ENCODE measurements around the gene WDR72. TPM values are rescaled to one million over a fixed set of nuclear protein-coding genes. Genes with fewer than 3 reads are reported as not detected.
"Not testable (repeated sequence)": the region's sequence is repeated elsewhere in the genome, so short reads cannot be mapped to it uniquely, and the experiment has no call there.

Gene WDR72
- total RNA-seq, 1 donor from 2014 or later: 0.14 TPM

GRCh38 chr15:53555226-53555625, 204.2 kb downstream of the WDR72 start:
- no peaks in the 10 kb centered on the region for H4K20me1 ChIP-seq (ENCODE audit: insufficient read depth, low read length)
- H3K79me2 ChIP-seq (ENCODE audit: insufficient read depth, low read length): no peaks in the 10 kb centered on the region
- Mint-ChIP-seq H3K36me3 (ENCODE audit: low read depth, unreplicated experiment) (no peaks in the 10 kb centered on the region), H3K4me3 (ENCODE audit: unreplicated experiment) (no peak overlapping the region), H3K27ac (ENCODE audit: unreplicated experiment) (no peak overlapping the region), H3K9me3 (ENCODE audit: unreplicated experiment) (no peaks in the 10 kb centered on the region), H3K4me1 (ENCODE audit: low read depth, unreplicated experiment) (no peaks in the 10 kb centered on the region), H3K27me3 (ENCODE audit: low read depth, unreplicated experiment) (peaks cover 2% of the 10 kb centered on the region)
- no peaks in the 10 kb centered on the region for H3K36me3 ChIP-seq (ENCODE audit: insufficient read depth, low read length)
- H3K27ac ChIP-seq (ENCODE audit: low read depth, low read length): no peak overlapping the region
- H3K9ac ChIP-seq (ENCODE audit: low read length): no peak overlapping the region
- no peaks in the 10 kb centered on the region for H3K4me1 ChIP-seq (ENCODE audit: insufficient read depth, low read length)
- no peaks in the 10 kb centered on the region for H3K27me3 ChIP-seq (ENCODE audit: insufficient read depth, low read length)
- H3K9me3 ChIP-seq (ENCODE audit: insufficient read depth, low read depth, low read length): no peaks in the 10 kb centered on the region
- DNase-seq (ENCODE audit: low read depth): no peak
- no peak for FAIRE-seq
- TF ChIP-seq CTCF (IDR thresholded peaks at IDR 0.05; ENCODE audit: insufficient read depth, low read depth, low read length): no peak
- no peak for TF ChIP-seq EZH2 (IDR thresholded peaks at IDR 0.05; ENCODE audit: insufficient read depth, low read length)
- H3K4me2 ChIP-seq (ENCODE audit: low read length): no peak overlapping the region
- H3K4me3 ChIP-seq (ENCODE audit: insufficient read depth, low read depth, low read length): no peak overlapping the region
- H2AFZ ChIP-seq (ENCODE audit: low read depth, low read length): no peak overlapping the region

- Histone ChIP-seq H3K9ac (ENCODE audit: low read length) (no peak overlapping the region), H3K36me3 (ENCODE audit: insufficient read depth, low read length) (no peaks in the 10 kb centered on the region), H3K79me2 (ENCODE audit: insufficient read depth, low read length) (no peaks in the 10 kb centered on the region), H3K27ac (ENCODE audit: low read depth, low read length) (no peak overlapping the region), H2AFZ (ENCODE audit: low read depth, low read length) (no peak overlapping the region), H3K9me3 (ENCODE audit: insufficient read depth, low read depth, low read length) (no peaks in the 10 kb centered on the region), H4K20me1 (ENCODE audit: insufficient read depth, low read length) (no peaks in the 10 kb centered on the region), H3K4me2 (ENCODE audit: low read length) (no peak overlapping the region), H3K4me1 (ENCODE audit: insufficient read depth, low read length) (no peaks in the 10 kb centered on the region), H3K27me3 (ENCODE audit: insufficient read depth, low read length) (no peaks in the 10 kb centered on the region), H3K4me3 (ENCODE audit: insufficient read depth, low read depth, low read length) (no peak overlapping the region)
- FAIRE-seq (no peak), DNase-seq (ENCODE audit: low read depth) (no peak)
- TF ChIP-seq EZH2 (IDR thresholded peaks at IDR 0.05; ENCODE audit: insufficient read depth, low read length) (no peak), CTCF (IDR thresholded peaks at IDR 0.05; ENCODE audit: insufficient read depth, low read depth, low read length) (no peak)
- H3K4me1 Mint-ChIP-seq (ENCODE audit: low read depth, unreplicated experiment): no peaks in the 10 kb centered on the region
- no peak overlapping the region for H3K27ac Mint-ChIP-seq (ENCODE audit: unreplicated experiment)
- H3K36me3 Mint-ChIP-seq (ENCODE audit: low read depth, unreplicated experiment): no peaks in the 10 kb centered on the region
- peaks cover 2% of the 10 kb centered on the region for H3K27me3 Mint-ChIP-seq (ENCODE audit: low read depth, unreplicated experiment)
- H3K4me3 Mint-ChIP-seq (ENCODE audit: unreplicated experiment): no peak overlapping the region
- H3K9me3 Mint-ChIP-seq (ENCODE audit: unreplicated experiment): no peaks in the 10 kb centered on the region
These were observed 209.7 kb downstream of the WDR72 start for GRCh38 chr15:53549697-53550305.

GRCh38 chr15:53548236-53548635, 211.2 kb downstream of the WDR72 start:
- DNase-seq (ENCODE audit: low read depth) (no peak), FAIRE-seq (no peak)
- Histone ChIP-seq H3K27ac (ENCODE audit: low read depth, low read length) (no peak overlapping the region), H3K9ac (ENCODE audit: low read length) (no peak overlapping the region), H3K79me2 (ENCODE audit: insufficient read depth, low read length) (no peaks in the 10 kb centered on the region), H3K9me3 (ENCODE audit: insufficient read depth, low read depth, low read length) (no peaks in the 10 kb centered on the region), H3K4me1 (ENCODE audit: insufficient read depth, low read length) (no peaks in the 10 kb centered on the region), H4K20me1 (ENCODE audit: insufficient read depth, low read length) (no peaks in the 10 kb centered on the region), H3K27me3 (ENCODE audit: insufficient read depth, low read length) (no peaks in the 10 kb centered on the region), H3K36me3 (ENCODE audit: insufficient read depth, low read length) (no peaks in the 10 kb centered on the region), H3K4me3 (ENCODE audit: insufficient read depth, low read depth, low read length) (no peak overlapping the region), H3K4me2 (ENCODE audit: low read length) (no peak overlapping the region), H2AFZ (ENCODE audit: low read depth, low read length) (no peak overlapping the region)
- Mint-ChIP-seq H3K36me3 (ENCODE audit: low read depth, unreplicated experiment) (no peaks in the 10 kb centered on the region), H3K4me1 (ENCODE audit: low read depth, unreplicated experiment) (no peaks in the 10 kb centered on the region), H3K27me3 (ENCODE audit: low read depth, unreplicated experiment) (peaks cover 2% of the 10 kb centered on the region), H3K27ac (ENCODE audit: unreplicated experiment) (no peak overlapping the region), H3K4me3 (ENCODE audit: unreplicated experiment) (no peak overlapping the region), H3K9me3 (ENCODE audit: unreplicated experiment) (peaks cover 2% of the 10 kb centered on the region)
- TF ChIP-seq CTCF (IDR thresholded peaks at IDR 0.05; ENCODE audit: insufficient read depth, low read depth, low read length) (no peak), EZH2 (IDR thresholded peaks at IDR 0.05; ENCODE audit: insufficient read depth, low read length) (no peak)

- not testable (repeated sequence) for H3K4me1 ChIP-seq (ENCODE audit: insufficient read depth, low read length); H3K9ac ChIP-seq (ENCODE audit: low read length); H3K36me3 ChIP-seq (ENCODE audit: insufficient read depth, low read length); H3K27me3 ChIP-seq (ENCODE audit: insufficient read depth, low read length); H3K4me1 Mint-ChIP-seq (ENCODE audit: low read depth, unreplicated experiment); H3K9me3 ChIP-seq (ENCODE audit: insufficient read depth, low read depth, low read length); H4K20me1 ChIP-seq (ENCODE audit: insufficient read depth, low read length); H3K36me3 Mint-ChIP-seq (ENCODE audit: low read depth, unreplicated experiment); H3K27ac Mint-ChIP-seq (ENCODE audit: unreplicated experiment); H3K27me3 Mint-ChIP-seq (ENCODE audit: low read depth, unreplicated experiment); H3K4me3 Mint-ChIP-seq (ENCODE audit: unreplicated experiment); H2AFZ ChIP-seq (ENCODE audit: low read depth, low read length); H3K79me2 ChIP-seq (ENCODE audit: insufficient read depth, low read length); H3K4me2 ChIP-seq (ENCODE audit: low read length); H3K27ac ChIP-seq (ENCODE audit: low read depth, low read length); H3K9me3 Mint-ChIP-seq (ENCODE audit: unreplicated experiment); FAIRE-seq; H3K4me3 ChIP-seq (ENCODE audit: insufficient read depth, low read depth, low read length); DNase-seq (ENCODE audit: low read depth)
These were observed 218.7 kb downstream of the WDR72 start for GRCh38 chr15:53540626-53541300.
